GM12874 (cell line): ENCODE measurements around the gene TMEM161B.

Experiments
- CTCF ChIP-seq: IDR thresholded peaks from 2 replicates; pipeline ENCODE4 v1.5.1; 2011; ENCODE audit warnings: low read depth, mild to moderate bottlenecking, control low read depth, low read length, moderate library complexity; ENCODE audit not compliant: insufficient read depth

TMEM161B gene

GRCh38 chr5:88283690-88284089, 15.0 kb upstream of the TMEM161B start:
- TF ChIP-seq CTCF = no peak

- no peak for TF ChIP-seq CTCF
These were observed 12.7 kb upstream of the TMEM161B start for GRCh38 chr5:88281322-88281721.

- no peak for TF ChIP-seq CTCF
These were observed 10.9 kb upstream of the TMEM161B start for GRCh38 chr5:88279584-88279983.

- no peak for TF ChIP-seq CTCF
These were observed 7.7 kb upstream of the TMEM161B start for GRCh38 chr5:88276378-88276777.

- TF ChIP-seq CTCF = no peak
These were observed 6.9 kb upstream of the TMEM161B start for GRCh38 chr5:88275581-88275980.

- no peak for TF ChIP-seq CTCF
These were observed 652 bp upstream of the TMEM161B start for GRCh38 chr5:88269222-88269771.

- TF ChIP-seq CTCF = no peak
These were observed 5.3 kb downstream of the TMEM161B start for GRCh38 chr5:88263349-88263748.
